Stimulated activated CD4-positive, alpha-beta T cell treated with anti-CD3 and anti-CD28 coated beads, Interleukin-12 subunit alpha, Interleukin-12 subunit beta, amount 100 ng/mL, for 4 hours (primary cell): ENCODE measurements around the gene COL1A2.

ENCODE experiments used
- DNase-seq: peaks from one replicate; pipeline ENCODE4 v3.0.0-alpha.2; 2020

Gene COL1A2

DNA sequence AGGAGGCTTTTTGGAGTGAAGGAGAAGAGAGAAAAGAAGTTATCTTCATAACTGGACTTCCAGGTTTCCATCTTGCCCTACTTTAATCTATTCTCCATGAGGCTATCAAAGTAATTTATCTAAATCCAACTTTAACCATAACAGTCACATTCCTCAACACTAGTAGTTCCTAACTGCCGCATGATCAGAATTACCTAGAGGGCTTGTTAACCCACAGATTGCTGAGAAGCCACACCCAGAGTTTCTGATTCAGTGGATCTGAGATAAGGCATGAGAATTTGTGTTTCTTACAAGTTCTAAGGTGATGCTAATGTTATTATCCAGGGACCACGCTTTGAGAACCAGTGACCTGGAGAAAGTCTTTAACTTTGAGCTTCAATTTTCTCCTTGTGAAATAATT lies 8.3 kb upstream of the COL1A2 start:
- no peak for DNase-seq

DNA sequence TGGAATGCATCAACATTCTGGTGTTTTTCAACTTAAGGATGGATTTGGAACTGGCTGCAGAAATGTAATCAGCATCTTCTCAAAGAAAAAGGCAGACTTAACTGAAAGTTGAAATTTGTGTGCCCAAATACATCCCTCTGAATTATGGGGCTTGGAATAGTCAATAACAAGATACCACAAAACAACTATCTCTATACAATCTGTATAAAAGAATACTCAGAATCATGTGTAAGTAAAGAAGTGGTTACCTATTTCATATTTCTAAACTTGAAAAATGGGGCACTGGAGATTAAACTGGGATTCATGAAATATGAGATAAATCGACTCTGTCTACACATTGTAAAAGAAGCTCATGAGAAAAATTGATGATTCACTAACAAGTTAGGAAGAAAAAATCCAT lies 6.2 kb upstream of the COL1A2 start:
- DNase-seq: no peak

DNA sequence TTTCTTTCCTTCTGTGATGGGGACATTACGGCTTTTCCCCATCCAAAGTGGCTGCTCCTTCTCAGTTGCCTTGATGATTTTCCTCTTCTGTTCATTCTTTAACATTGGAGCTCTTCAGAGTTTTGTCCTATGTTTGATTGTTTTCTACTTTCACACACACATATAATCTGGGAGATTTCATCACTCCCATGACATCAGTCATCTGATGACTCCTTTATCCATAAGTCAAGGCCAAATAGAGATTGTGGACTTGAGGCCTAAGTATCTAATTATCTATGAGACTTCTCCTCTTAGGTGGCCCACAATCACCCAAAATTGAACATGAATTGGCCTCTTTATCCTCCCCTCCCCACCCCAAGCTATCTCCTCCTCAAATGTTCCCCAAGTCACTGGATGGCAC lies 5.3 kb upstream of the COL1A2 start:
- no peak for DNase-seq

DNA sequence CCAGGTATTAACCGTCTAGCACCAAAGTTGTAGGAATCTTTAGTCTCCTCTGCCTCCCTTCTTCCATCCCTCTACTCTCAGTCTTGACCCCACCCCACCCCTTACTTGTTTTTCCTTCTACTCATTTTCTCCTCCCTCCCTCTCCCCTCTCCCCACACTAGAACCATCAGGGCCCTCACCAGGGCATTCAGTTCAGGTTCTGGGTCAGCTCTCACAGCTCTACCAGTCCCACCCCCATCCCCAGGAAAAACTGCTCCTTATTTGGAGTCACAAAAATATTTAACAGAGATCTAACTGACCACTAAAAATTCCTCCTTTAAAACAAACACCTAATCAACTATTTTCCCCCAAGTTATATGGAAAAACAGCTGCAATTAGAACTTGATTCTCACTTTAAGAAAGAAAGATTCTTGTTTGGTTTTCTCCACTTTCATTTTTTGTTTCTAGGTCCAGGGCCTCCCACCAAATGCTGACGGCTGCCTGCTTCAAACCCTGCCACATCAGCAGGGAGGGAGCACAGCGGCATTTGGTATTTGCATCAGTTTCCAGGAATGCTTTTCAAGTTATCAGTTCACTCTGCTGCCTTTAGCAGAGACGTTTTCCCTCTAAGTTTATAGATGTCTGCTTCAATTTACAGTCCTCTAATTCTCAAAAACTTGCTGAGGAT lies 2.8 kb upstream of the COL1A2 start:
- DNase-seq: no peak

DNA sequence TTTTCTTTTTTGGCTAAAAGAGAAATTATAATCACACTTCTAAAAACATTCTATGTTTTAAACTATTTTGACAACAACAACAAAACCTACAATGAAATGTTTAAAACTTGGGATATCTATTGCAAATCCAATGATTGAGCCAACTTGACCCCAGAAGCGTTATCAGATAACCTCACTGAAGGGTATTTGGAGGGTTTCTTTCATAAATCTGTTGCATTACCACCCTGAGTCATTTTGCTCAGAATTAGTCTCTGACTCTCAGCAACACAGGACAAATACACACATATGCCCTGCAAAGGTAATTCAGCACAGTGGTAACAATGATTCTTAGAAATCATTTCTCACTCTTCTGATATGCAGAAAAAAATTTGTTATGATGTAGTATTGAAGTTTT lies 2.3 kb upstream of the COL1A2 start:
- no peak for DNase-seq

DNA sequence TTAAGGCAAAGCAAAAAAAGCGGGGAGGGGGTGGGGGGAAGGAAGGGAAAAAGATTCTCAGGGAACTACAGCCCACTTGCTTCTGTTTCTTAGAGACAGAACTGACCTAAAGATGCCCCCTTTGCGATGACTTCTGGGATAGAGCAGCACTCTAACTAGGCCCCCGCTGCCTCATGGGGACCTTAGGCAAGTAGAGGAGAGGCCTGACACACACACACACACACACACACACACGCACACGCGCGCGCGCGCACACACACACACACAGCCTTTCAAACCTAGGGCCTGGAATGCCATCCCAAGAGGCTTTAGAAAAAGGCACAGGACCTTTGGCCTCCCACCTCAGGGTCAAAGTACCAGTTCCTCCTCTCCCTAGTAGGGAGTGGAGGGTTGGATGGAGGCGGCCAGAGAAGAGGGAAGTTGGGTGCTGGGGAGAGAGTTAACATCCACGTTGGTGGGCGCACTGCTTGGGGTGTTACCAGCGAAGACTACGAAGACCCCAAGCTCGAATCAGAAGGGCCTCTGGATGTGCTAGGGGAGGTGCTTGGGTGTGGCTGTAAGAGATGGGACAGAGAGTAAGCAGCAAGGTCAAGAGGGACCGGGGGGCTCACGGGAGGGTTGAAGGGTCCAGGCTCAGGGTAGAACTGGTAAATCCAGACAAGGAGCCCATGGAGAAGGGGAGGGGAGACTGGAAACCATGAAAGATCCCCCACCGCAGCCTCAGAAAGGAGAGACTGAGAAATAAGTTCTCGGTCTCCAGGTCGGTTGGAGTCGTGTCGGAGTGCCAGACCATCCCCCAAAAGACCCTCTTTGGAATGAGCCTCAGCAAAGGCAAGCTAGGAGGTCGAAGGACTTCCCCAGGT lies 1.2 kb upstream of the COL1A2 start:
- DNase-seq: no peak

DNA sequence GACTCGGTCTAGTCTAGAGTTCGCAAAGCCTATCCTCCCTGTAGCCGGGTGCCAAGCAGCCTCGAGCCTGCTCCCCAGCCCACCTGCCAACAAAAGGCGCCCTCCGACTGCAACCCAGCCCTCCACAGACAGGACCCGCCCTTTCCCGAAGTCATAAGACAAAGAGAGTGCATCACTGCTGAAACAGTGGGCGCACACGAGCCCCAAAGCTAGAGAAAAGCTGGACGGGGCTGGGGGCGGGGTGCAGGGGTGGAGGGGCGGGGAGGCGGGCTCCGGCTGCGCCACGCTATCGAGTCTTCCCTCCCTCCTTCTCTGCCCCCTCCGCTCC lies 622 bp upstream of the COL1A2 start:
- no peak for DNase-seq

DNA sequence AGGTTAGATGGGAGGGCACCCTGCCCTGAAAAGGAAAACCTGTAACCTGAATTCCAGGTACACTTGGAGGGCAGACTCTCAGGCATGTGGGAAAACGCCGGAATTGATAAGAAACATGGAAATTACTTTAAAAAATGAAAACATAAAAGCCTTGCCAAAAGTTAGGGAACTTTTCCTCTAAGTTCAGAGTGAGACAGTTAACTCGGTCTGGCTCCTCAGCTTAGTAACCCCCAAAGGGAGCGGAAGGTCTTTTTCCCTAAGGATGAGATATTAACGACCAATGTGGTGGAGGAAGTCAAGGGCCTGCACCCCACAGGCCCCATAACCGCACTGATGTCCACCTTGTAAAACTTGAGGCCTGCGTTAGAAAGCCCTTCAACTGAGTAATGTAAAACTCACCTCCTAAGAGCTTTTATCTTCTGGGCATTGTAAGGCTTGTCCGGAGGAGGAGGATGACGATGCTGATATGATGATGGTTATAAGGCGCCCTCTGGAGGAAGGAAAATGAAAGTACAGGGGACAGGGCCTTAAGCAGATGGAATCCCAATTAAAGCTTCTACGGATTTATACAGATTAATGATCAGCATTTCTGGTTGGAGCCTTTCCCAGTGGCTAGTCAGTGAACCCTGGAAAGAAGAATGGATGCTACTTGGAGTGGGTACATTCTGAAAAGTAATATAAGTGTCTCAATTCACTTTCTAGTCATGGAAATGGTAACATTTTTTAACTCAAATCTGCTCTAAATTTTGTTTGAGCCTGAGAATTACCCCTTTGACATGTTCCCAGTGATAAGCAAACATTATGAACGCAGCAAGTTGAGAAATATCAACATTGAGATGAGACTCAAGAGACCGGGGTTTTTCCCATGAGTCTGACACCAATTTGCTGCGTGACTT lies 694 bp downstream of the COL1A2 start:
- DNase-seq: no peak

DNA sequence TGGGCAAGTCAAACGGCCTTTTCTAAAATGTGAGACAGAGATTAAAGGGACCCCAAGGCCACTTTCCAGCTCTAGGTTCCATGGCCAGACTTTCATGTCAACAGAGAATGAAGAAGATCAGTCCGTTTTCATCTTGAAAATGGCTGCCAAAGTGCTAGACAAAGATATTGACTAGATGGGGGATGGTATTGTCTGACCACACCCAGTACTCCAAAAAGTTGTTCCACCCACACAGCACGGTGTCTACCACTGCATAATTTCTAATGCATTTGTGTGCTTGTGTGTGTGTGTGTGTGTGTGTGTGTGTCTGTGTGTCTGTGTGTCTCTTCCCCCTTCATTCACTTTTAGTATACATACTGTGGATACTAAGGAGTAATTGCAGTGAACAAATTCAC lies 1.3 kb downstream of the COL1A2 start:
- no peak for DNase-seq

DNA sequence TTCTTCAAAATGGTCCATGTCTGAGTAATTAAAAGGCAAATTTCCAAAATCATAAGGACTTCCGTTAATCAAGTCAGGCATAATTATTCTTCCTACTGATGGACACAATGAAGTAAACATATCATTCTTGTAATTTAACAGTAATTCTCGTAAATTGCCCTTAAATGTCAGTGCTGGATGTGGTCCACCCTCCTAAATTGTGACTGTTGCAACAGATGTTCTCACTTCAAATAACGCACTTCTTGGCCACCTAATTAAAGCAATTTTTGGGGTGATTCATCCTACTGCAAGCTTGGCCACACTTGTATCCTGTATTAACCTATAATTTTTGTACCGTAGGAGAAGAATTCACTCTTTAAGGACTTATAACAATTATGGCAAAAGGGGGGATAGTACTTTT lies 1.9 kb downstream of the COL1A2 start:
- DNase-seq: no peak

DNA sequence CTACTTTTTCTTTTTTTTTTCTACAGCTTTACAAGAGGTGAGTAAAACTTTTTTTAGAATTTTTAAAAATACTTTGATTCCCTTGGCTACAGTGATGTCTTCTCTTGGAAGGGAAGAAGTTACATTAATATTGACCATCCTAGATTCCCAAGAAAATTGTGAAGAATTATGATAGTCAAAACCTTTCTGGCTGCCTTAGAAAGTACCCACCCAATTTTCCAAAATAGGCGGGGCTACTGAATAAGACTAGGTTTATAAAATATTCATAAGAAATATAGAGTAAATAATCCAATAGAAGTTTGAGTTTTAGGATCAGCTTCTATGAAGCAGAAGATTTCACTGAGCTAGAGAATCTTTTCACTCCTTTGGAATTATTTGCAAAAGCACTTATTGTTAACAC lies 3.0 kb downstream of the COL1A2 start:
- no peak for DNase-seq

DNA sequence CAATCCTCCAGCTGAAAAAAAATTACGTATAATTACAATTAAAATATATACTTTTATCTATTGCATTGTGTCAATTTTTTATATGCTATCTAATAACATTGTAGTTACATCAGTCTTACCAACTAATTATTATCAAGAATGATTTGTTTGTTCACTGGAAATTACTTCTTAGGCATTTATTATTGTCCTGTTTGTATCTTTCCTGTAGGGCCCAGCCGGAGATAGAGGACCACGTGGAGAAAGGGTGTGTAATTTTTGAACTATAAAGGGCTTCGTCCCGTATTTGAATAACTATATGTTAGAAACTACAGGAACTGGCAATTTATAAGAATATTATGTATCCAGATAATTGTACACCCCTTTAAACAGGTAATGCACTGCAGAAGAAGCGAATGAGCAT lies 4.1 kb downstream of the COL1A2 start:
- DNase-seq: no peak

DNA sequence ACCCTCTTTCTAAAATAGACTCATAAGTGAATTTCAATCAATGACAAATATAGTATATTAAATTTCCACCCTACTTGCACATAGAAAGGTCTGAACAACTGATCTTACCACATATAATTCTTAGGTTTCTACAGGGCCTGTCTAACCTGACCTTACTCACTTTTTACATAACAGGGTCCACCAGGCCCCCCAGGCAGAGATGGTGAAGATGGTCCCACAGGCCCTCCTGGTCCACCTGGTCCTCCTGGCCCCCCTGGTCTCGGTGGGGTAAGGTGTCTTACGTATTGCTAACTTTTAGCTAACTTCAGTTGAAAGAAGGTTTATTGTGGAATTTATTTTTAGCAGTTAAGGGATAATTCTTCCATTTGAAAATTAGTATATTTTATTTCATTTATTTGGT lies 5.3 kb downstream of the COL1A2 start:
- no peak for DNase-seq

DNA sequence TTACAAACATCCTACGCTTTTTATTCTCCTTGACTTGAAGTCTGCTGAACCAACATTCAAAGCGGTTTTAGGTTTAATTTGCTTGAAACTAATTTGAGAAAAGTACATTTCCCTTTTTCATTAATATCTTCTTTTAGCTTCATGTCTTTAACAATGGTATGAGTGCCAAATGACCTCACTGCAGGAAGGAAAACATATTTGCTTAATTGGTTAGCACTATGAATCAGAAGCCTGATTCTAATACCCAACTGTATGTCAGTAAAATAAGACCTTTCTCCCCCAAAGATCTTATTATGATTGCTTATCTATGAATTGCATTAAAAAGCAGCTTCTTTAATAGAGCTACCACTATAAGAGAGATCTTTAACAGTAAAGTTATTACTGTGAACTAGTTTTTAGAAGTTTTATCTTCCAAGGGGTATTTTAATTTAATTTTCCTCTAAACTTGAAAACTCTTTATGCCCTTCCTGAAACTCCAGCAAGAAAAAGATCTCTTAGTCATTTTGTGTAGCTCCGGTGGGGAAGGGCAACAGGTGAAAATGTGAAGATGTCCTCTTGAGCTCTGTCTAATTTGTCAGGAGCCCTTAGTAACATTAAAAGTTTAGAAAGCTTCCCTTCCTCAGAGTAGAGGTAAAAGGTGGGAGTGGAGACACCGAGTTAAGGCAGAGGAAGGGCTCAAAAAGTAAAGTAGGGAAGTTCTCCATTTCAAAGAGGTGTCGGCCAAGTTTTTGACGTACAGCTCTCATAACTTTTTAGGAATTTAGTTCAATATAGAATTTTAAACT lies 6.1 kb downstream of the COL1A2 start:
- no peak for DNase-seq

DNA sequence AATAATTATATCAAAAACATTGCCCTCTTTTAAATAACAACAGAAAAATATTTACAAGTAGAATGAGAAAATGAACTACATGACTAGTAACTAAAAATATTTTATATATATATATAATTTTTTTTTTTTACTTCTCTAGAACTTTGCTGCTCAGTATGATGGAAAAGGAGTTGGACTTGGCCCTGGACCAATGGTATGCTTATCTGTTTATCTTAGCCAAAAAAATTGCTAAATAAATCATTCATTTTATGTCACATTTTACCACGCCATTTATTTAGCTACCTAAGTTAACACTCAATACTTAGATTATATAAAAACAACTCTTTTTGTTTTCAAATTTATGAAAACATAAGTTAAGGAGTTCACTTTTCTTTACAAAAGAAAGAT lies 6.7 kb downstream of the COL1A2 start:
- DNase-seq: no peak

DNA sequence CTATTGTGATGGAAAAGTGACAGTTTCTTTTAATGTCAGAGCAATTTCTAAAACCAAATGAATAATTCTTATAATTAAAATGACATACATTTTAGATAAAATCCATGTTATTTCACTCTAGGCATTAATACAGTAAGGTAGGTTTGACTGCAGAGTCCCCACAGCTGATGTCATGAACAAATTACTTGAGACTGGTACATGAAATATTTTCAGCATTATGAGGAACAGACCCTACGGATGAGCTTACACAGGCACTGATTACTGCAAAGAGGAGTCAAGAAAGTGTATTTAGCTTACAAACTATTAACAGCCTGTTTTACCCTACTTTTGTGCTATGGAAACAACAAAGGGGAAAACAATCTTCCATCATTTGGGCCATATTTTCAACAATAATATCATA lies 8.9 kb downstream of the COL1A2 start:
- DNase-seq: no peak

DNA sequence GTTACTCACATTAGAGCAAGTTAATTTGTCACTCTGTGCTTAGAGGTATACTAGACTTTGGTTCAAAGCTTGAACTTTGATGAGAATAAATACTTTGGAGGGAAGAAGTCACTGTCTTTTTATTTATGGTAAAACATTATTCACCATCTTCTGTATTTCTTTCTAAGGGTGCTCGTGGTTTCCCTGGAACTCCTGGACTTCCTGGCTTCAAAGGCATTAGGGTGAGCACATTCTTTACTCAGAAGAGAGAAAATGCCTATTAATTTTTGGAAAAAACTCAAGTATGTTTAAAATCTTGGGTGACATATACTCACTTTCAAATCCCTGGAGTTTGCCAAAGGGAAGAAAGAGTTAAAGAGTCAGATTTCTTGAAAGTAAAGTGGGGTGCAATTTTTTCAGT lies 10.8 kb downstream of the COL1A2 start:
- DNase-seq: no peak

DNA sequence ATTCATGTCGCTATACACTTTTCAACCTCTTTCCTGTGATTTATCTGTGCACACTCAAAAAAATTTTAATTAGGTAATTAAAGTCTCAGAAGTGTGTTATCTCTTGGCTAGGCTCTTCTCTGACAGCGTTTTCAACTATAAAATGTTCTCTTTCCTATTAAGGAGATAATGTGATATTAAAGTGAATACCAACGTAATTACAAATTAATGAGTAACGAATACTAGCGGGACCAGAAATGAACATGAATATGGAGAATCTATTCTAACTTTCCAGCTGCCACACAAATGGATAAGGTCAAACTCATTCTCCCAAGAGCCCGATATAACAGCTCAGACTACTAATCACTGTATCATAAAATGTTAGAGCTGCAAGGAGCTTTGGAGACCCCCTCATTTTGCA lies 12.0 kb downstream of the COL1A2 start:
- no peak for DNase-seq

DNA sequence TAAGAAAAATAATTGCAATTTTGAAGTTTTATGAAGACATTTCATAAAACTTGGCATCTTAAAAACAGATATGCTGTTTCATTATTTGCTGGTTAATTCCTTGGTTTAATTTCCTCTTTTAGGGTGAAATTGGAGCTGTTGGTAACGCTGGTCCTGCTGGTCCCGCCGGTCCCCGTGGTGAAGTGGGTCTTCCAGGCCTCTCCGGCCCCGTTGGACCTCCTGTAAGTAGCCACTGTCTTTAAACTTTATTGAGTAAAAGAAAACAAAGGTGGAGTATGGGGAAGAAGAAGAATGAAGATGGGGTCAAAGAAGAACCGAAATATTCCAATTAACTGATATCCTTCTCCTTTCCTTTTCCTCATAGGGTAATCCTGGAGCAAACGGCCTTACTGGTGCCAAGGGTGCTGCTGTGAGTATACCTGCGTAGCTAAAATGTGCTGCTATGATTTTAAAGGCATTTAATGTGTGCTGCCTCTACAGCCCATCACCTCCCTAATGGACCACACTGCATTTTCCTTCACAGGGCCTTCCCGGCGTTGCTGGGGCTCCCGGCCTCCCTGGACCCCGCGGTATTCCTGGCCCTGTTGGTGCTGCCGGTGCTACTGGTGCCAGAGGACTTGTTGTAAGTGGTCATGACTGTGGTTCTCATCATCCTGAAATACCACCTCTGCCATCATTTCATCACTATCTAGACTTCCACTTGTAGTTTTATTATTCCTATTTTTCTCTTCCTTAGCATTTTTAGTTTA lies 14.7 kb downstream of the COL1A2 start:
- DNase-seq: no peak

DNA sequence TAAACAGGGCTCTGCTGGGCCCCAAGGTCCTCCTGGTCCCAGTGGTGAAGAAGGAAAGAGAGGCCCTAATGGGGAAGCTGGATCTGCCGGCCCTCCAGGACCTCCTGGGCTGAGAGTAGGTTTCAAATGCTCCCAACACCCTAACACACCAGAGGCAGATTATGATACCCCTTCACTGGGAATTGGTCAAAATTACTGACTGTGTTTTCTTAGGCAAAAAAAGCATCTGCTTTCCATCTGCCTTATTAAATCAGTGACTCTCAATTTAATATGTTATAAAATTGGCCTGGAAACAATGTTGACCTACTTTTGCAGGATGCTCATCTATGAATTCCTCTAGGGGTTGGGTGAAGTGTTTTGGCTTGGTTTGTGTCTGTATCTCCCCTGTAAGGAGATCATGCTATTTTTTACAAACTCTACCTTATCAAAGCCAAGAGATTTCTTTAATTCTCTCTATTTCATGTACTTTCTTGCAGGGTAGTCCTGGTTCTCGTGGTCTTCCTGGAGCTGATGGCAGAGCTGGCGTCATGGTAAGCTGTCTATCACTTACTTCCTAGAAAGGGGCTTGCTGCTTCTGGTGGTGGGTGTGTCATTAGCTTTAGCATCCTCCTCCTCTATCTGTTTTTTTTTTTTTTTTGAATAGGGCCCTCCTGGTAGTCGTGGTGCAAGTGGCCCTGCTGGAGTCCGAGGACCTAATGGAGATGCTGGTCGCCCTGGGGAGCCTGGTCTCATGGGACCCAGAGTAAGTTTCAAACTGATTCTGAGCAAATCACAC lies 15.9 kb downstream of the COL1A2 start:
- DNase-seq: no peak

DNA sequence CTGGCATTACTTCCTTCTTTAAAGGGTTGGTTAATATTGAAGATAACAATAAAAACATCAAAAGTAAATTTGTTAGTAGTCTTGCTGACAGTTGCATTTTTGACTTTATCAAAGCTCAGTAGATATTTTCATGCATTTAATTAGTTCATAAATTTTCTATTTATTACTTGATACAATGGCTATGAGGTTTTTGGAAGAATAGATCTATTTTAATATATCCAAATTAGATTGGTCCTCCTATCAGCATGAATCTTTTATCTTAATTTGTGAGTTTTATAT lies 16.4 kb downstream of the COL1A2 start:
- DNase-seq: no peak
